KMS-11 (cell line): ENCODE data around the gene PLBD2.

ENCODE experiments used
- H2AFZ ChIP-seq: fragments of 200-600 bp; sonication (generic); 2 replicates; pipeline ENCODE4 v1.6.1; 2016; ENCODE audit warnings: antibody characterized with exemption, mixed run types, low read depth
- H3K27ac ChIP-seq: fragments of 200-600 bp; sonication (generic); 2 replicates; pipeline ENCODE4 v1.6.1; 2016; ENCODE audit warnings: mild to moderate bottlenecking, mixed run types
- H3K27me3 ChIP-seq: fragments of 200-600 bp; sonication (generic); 2 replicates; pipeline ENCODE4 v1.6.1; 2017; ENCODE audit warnings: mild to moderate bottlenecking, low read depth, mixed run types, moderate library complexity; ENCODE audit not compliant: insufficient read depth
- H3K36me3 ChIP-seq: fragments of 200-600 bp; sonication (generic); 2 replicates; pipeline ENCODE4 v1.6.1; 2017; ENCODE audit warnings: mild to moderate bottlenecking, mixed run types; ENCODE audit not compliant: insufficient read depth
- H3K4me1 ChIP-seq: fragments of 200-600 bp; sonication (generic); 2 replicates; pipeline ENCODE4 v1.6.1; 2016; ENCODE audit warnings: mild to moderate bottlenecking, low read depth, mixed run types; ENCODE audit not compliant: poor library complexity, severe bottlenecking
- H3K4me2 ChIP-seq: fragments of 200-600 bp; sonication (generic); 2 replicates; pipeline ENCODE4 v1.7.0; 2016; ENCODE audit warnings: mild to moderate bottlenecking, mixed run types
- H3K4me3 ChIP-seq: fragments of 200-600 bp; sonication (generic); IDR thresholded peaks from 2 replicates; pipeline ENCODE4 v1.6.1; 2017; ENCODE audit warnings: low read depth, low read length, mixed read lengths; ENCODE audit not compliant: insufficient read depth
- H3K79me2 ChIP-seq: fragments of 200-600 bp; sonication (generic); 2 replicates; pipeline ENCODE4 v1.6.1; 2016; ENCODE audit warnings: low read depth, mixed run types; ENCODE audit not compliant: insufficient read depth
- H3K9ac ChIP-seq: fragments of 200-600 bp; sonication (generic); 2 replicates; pipeline ENCODE4 v1.6.1; 2016; ENCODE audit warnings: mild to moderate bottlenecking, mixed run types
- H4K20me1 ChIP-seq: fragments of 200-600 bp; sonication (generic); 2 replicates; pipeline ENCODE4 v1.6.1; 2016; ENCODE audit warnings: mild to moderate bottlenecking, mixed run types; ENCODE audit not compliant: insufficient read depth
- CTCF ChIP-seq: fragments of 200-600 bp; sonication (generic); conservative IDR thresholded peaks from 2 replicates; pipeline ENCODE4 v1.6.1; 2017; ENCODE audit warnings: low read depth, mild to moderate bottlenecking, antibody characterized with exemption, low read length, moderate library complexity, mixed read lengths

PLBD2 gene

GRCh38 chr12:113320401-113320800 is 38.0 kb upstream of the PLBD2 start:
- no peaks in the 10 kb centered on the region for H3K27me3 ChIP-seq
- H3K27ac ChIP-seq, result no peak overlapping the region
- no peaks in the 10 kb centered on the region for H3K36me3 ChIP-seq
- no peak overlapping the region for H3K4me3 ChIP-seq
- no peak overlapping the region for H2AFZ ChIP-seq
- no peaks in the 10 kb centered on the region for H3K79me2 ChIP-seq
- H3K9ac ChIP-seq, result no peak overlapping the region
- no peak overlapping the region for H3K4me2 ChIP-seq
- H3K4me1 ChIP-seq, result peaks cover 6% of the 10 kb centered on the region
- TF ChIP-seq CTCF, result no peak
- H4K20me1 ChIP-seq, result no peaks in the 10 kb centered on the region

GRCh38 chr12:113322343-113322742 is 36.0 kb upstream of the PLBD2 start:
- Histone ChIP-seq H2AFZ (no peak overlapping the region), H3K36me3 (no peaks in the 10 kb centered on the region), H3K79me2 (no peaks in the 10 kb centered on the region), H3K4me2 (no peak overlapping the region), H4K20me1 (no peaks in the 10 kb centered on the region), H3K4me1 (peaks cover 6% of the 10 kb centered on the region), H3K27ac (no peak overlapping the region), H3K4me3 (no peak overlapping the region), H3K9ac (no peak overlapping the region), H3K27me3 (no peaks in the 10 kb centered on the region)
- no peak for TF ChIP-seq CTCF

- no peaks in the 10 kb centered on the region for H3K36me3 ChIP-seq
- H3K27ac ChIP-seq, result no peak overlapping the region
Measured at GRCh38 chr12:113325916-113326315, 32.5 kb upstream of the PLBD2 start.

GRCh38 chr12:113326775-113327395 is 31.5 kb upstream of the PLBD2 start:
- H2AFZ ChIP-seq, result no peak overlapping the region
- no peaks in the 10 kb centered on the region for H4K20me1 ChIP-seq
- H3K27me3 ChIP-seq, result no peaks in the 10 kb centered on the region
- TF ChIP-seq CTCF, result no peak
- peaks cover 6% of the 10 kb centered on the region for H3K4me1 ChIP-seq
- H3K79me2 ChIP-seq, result no peaks in the 10 kb centered on the region
- H3K4me3 ChIP-seq, result no peak overlapping the region
- H3K4me2 ChIP-seq, result no peak overlapping the region
- H3K36me3 ChIP-seq, result no peaks in the 10 kb centered on the region
- H3K27ac ChIP-seq, result no peak overlapping the region
- no peak overlapping the region for H3K9ac ChIP-seq

More at GRCh38 chr12:113325916-113326315, 32.5 kb upstream of the PLBD2 start:
- Histone ChIP-seq H3K27me3 (no peaks in the 10 kb centered on the region), H4K20me1 (no peaks in the 10 kb centered on the region), H3K4me2 (no peak overlapping the region), H3K4me1 (peaks cover 6% of the 10 kb centered on the region), H2AFZ (no peak overlapping the region), H3K9ac (no peak overlapping the region), H3K4me3 (no peak overlapping the region), H3K79me2 (no peaks in the 10 kb centered on the region)
- TF ChIP-seq CTCF, result no peak
